Urinary bladder (tissue), 4 donors: ENCODE measurements around the gene CNPY4. TPM values are rescaled to one million over a fixed set of nuclear protein-coding genes. Genes with fewer than 3 reads are reported as not detected.
A peak's percentile ranks its signal among the peaks of the same experiment; 100 is the strongest.

Experiments used
- DNase-seq: peaks from one replicate; pipeline ENCODE4 v3.0.0-alpha.2; 2015; ENCODE audit errors: extremely low spot score
- H3K27ac ChIP-seq: one replicate; pipeline ENCODE4 v1.5.1; 2013; ENCODE audit warnings: low read depth, mild to moderate bottlenecking, moderate library complexity
- H3K36me3 ChIP-seq: one replicate; pipeline ENCODE4 v1.6.1; 2013; ENCODE audit warnings: mild to moderate bottlenecking, moderate library complexity; ENCODE audit not compliant: insufficient read depth
- H3K4me1 ChIP-seq: one replicate; pipeline ENCODE4 v1.6.1; 2013; ENCODE audit warnings: mild to moderate bottlenecking, moderate library complexity; ENCODE audit not compliant: insufficient read depth
- H3K4me3 ChIP-seq: one replicate; pipeline ENCODE4 v1.5.1; 2013; ENCODE audit warnings: low read depth, low read length
- WGBS: extraction: QIAGEN DNeasy Blood & Tissue Kit; methylation state at CpG from one replicate; pipeline ENCODE4 v1.1.7; 2013; 5-methylcytosine and 5-hydroxymethylcytosine counted together
- polyA plus RNA-seq: library from polyadenylated mRNA; stranded (reverse); fragments of 200-250 nt; gene quantifications from one replicate; pipeline ENCODE4 v1.2.3, GENCODE V29; 2013
- total RNA-seq: library from RNA; depleted of rRNA; stranded (reverse); fragments of >200 nt; gene quantifications from one replicate; pipeline ENCODE4 v1.2.3, GENCODE V29; 2014
- donor health status: healthy with polysubstance abuse.
- donor health status: healthy.

Gene CNPY4
- total and polyA plus RNA-seq, 2 donors: 26.1 to 34.5 TPM

DNA sequence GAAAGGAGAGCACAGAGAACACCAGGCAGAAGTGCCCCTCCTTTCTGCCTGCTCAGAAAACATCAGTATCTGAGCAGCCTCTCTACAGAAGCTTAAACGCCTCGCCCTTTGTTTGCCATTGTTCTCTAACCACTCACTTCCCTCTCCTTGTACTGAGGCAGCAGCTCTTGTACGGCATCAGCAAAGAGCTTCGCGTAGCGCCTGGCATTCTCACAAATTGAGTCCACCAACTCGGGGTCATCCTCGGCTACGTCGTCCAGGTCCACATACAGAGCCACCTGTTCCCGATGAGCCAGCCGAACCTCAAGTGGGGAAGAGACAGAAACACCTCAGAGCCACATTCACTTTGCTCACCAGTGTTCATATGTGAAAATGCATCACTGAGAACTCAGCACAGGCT lies 20.0 kb upstream of the CNPY4 start:
- DNase-seq: no peak
- Histone ChIP-seq H3K4me1 (no peaks in the 10 kb centered on the region), H3K4me3 (peak overlapping the region; percentile 74), H3K27ac (no peak overlapping the region), H3K36me3 (peaks cover 2% of the 10 kb centered on the region)
- 62% methylated on average over 12 of the region's 12 CpGs for WGBS

- H3K4me1 ChIP-seq: no peaks in the 10 kb centered on the region
- WGBS: under 1% methylated on average over 61 of the region's 61 CpGs
- H3K27ac ChIP-seq: peak overlapping the region; percentile 78
- H3K36me3 ChIP-seq: peaks cover 2% of the 10 kb centered on the region
- DNase-seq: peak; percentile 85
- H3K4me3 ChIP-seq: peak overlapping the region; percentile 74
Observed at GRCh38 chr7:100100420-100101015, 18.9 kb upstream of the CNPY4 start.

DNA sequence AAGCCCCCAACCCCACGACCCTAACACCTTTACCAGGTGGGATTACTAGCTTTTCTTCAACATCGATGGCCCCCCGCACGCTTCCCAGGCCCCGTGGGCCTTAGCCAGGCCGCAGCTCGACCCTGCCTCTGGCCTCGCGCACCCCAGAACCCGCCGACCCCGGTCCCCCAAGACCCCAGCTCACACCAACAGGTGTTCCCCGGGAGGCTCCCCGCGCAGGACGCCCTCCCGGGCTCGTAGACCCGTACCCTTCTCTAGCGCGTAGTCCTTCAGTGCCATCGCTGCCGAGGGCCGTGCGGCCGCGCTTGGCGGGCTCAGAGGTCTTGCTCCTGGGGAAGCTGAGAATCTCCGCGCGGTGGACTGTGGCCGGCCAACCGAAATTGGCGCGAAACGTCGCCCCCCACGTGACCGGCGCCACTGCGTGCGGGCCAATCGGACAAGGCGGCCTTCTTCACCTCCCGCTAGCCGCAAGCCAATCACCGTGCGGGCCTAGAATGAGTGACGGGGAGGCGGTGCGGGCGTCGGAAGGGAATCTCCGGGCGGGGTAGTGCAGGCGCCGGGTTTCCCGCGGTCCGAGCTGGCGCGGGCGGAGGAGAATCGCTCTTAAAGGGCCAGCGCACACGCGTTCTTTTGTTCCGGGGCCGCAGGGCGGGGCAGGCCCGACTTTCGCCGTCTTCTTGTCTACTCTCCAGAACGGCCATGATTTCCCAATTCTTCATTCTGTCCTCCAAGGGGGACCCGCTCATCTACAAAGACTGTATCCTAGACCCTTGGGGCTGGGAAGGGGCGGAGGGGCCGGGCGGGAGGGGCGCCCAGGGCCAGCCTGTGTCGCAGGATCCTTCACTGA lies 18.2 kb upstream of the CNPY4 start, which contains the start of the genes AP4M1 and MCM7:
AP4M1 (plus strand) TSS at position 628 of the 847 bp plus-strand sequence; CDS start at position 700, 72 bp downstream.
MCM7 (minus strand) TSS at position 382 of the 847 bp plus-strand sequence; CDS start at position 279, 103 bp downstream.
- WGBS: under 1% methylated on average over 80 of the region's 80 CpGs

GRCh38 chr7:100102950-100103840 lies 16.2 kb upstream of the CNPY4 start:
- no peak for DNase-seq
- WGBS: 83% methylated on average over 17 of the region's 17 CpGs
- H3K27ac ChIP-seq: no peak overlapping the region
- H3K4me3 ChIP-seq: no peak overlapping the region
- peaks cover 4% of the 10 kb centered on the region for H3K36me3 ChIP-seq
- H3K4me1 ChIP-seq: no peaks in the 10 kb centered on the region

More for the DNA sequence above, 18.2 kb upstream of the CNPY4 start, which contains the start of the genes AP4M1 and MCM7:
- H3K36me3 ChIP-seq: peaks cover 4% of the 10 kb centered on the region
- H3K27ac ChIP-seq: peak within 1 kb of the TSS; percentile 78
- peak within 1 kb of the TSS; percentile 74 for H3K4me3 ChIP-seq
- DNase-seq: peak; percentile 95
- no peaks in the 10 kb centered on the region for H3K4me1 ChIP-seq

DNA sequence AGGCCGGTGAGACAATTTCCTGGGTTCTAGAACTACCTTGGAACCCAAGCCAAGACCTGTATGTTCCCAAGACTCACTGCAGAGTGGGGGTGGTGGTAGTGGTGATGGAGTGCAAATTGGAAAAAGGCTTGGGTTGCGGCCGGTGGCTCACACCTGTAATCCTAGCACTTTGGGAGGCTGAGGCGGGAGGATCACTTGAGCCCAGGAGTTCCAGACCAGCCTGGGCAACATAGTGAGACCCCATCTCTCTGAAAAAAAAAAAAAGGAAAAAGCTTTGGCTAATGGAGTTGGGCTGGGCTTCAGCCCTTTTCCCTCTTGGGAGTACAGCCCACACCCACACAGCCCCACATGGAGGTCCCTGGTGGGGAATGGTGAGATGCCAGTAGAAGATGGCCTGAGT lies 13.9 kb upstream of the CNPY4 start:
- H3K27ac ChIP-seq: no peak overlapping the region
- no peaks in the 10 kb centered on the region for H3K4me1 ChIP-seq
- H3K4me3 ChIP-seq: no peak overlapping the region
- WGBS: 95% methylated on average over 4 of the region's 4 CpGs
- no peak for DNase-seq
- peaks cover 4% of the 10 kb centered on the region for H3K36me3 ChIP-seq

GRCh38 chr7:100106633-100107032 lies 12.8 kb upstream of the CNPY4 start:
- H3K4me1 ChIP-seq: no peaks in the 10 kb centered on the region
- DNase-seq: no peak
- H3K36me3 ChIP-seq: peaks cover 4% of the 10 kb centered on the region

GRCh38 chr7:100107125-100107737 lies 12.2 kb upstream of the CNPY4 start:
- WGBS: 83% methylated on average over 25 of the region's 25 CpGs
- Histone ChIP-seq H3K36me3 (peaks cover 4% of the 10 kb centered on the region), H3K4me1 (no peaks in the 10 kb centered on the region), H3K4me3 (no peak overlapping the region), H3K27ac (no peak overlapping the region)
- no peak for DNase-seq

More at GRCh38 chr7:100106633-100107032, 12.8 kb upstream of the CNPY4 start:
- Histone ChIP-seq H3K27ac (no peak overlapping the region), H3K4me3 (no peak overlapping the region)
- whole genome bisulfite sequencing: 83% methylated on average over 17 of the region's 17 CpGs

DNA sequence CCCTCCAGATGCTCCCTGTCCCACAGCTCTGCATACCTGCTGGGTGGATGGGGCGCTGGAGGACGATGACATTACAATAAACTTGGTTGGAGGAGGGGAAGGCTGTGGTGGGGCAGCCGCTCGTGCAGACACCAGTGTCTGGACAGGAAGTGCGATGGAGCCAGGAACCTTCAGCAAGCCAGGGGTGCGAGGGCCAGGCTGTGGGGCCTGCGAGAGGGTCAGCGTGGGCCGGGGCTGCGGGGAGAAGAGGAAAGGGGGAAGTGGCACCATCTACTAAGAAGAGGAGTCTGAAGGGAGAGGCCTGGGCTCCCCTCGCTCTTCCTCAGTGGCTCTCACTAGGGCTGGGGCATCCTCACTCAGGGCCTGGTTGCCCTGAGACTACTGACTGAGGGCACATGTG lies 11.5 kb upstream of the CNPY4 start:
- peaks cover 4% of the 10 kb centered on the region for H3K36me3 ChIP-seq
- 66% methylated on average over 11 of the region's 11 CpGs for WGBS
- no peak for DNase-seq

GRCh38 chr7:100109521-100110163 lies 9.8 kb upstream of the CNPY4 start:
- no peaks in the 10 kb centered on the region for H3K4me1 ChIP-seq
- no peak overlapping the region for H3K27ac ChIP-seq
- H3K36me3 ChIP-seq: peaks cover 4% of the 10 kb centered on the region
- 80% methylated on average over 12 of the region's 12 CpGs for WGBS
- no peak overlapping the region for H3K4me3 ChIP-seq
- DNase-seq: no peak

More for the DNA sequence above, 11.5 kb upstream of the CNPY4 start:
- Histone ChIP-seq H3K27ac (no peak overlapping the region), H3K4me1 (no peaks in the 10 kb centered on the region), H3K4me3 (no peak overlapping the region)

GRCh38 chr7:100111156-100111555 lies 8.3 kb upstream of the CNPY4 start:
- DNase-seq: no peak
- H3K36me3 ChIP-seq: peaks cover under 1% of the 10 kb centered on the region
- H3K4me1 ChIP-seq: no peaks in the 10 kb centered on the region
- H3K27ac ChIP-seq: no peak overlapping the region
- WGBS: 94% methylated on average over 7 of the region's 7 CpGs
- H3K4me3 ChIP-seq: no peak overlapping the region

DNA sequence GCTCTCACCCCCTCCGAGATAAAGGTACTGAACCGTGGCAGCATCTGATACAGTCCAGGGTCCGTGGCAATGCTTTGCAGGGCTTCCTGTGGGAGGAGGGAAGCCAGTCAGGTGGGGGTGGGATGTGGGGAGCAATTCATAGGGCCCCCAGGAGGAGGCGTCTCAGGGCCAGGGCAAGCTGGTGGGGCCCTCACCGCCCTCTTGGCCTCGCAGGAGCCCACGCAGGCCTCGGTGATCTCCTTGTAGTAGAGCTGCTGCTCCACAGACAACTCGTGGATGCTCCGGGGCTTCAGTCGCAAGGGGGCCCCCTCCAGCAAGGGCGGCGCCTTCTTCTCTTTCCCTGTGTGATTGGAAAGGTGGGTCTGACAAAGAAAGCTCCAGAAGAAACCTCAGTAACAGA lies 7.5 kb upstream of the CNPY4 start:
- no peaks in the 10 kb centered on the region for H3K4me1 ChIP-seq
- H3K27ac ChIP-seq: no peak overlapping the region
- 90% methylated on average over 13 of the region's 13 CpGs for WGBS
- no peaks in the 10 kb centered on the region for H3K36me3 ChIP-seq
- DNase-seq: no peak
- H3K4me3 ChIP-seq: no peak overlapping the region

GRCh38 chr7:100115026-100115425 lies 4.4 kb upstream of the CNPY4 start:
- H3K4me3 ChIP-seq: no peak overlapping the region
- no peak overlapping the region for H3K27ac ChIP-seq
- DNase-seq: no peak
- no peaks in the 10 kb centered on the region for H3K36me3 ChIP-seq
- 91% methylated on average over 7 of the region's 7 CpGs for WGBS
- H3K4me1 ChIP-seq: no peaks in the 10 kb centered on the region
